Liver (tissue), 3 donors: ENCODE measurements around the gene ATP13A2.

Source experiments
- SP1 ChIP-seq: IDR thresholded peaks from 2 replicates; pipeline ENCODE4 v1.6.1; 2018; ENCODE audit warnings: antibody characterized with exemption, mild to moderate bottlenecking
- TF ChIP-seq, protein P1 (sequence below): fragments of 150-350 bp; IDR thresholded peaks from 2 replicates; pipeline ENCODE4 v1.5.1; 2017; ENCODE audit warnings: improper control_type of control experiment, low read depth, low read length; ENCODE audit not compliant: missing input control
- donor health status: healthy.
- donor health status: healthy.

DNA sequence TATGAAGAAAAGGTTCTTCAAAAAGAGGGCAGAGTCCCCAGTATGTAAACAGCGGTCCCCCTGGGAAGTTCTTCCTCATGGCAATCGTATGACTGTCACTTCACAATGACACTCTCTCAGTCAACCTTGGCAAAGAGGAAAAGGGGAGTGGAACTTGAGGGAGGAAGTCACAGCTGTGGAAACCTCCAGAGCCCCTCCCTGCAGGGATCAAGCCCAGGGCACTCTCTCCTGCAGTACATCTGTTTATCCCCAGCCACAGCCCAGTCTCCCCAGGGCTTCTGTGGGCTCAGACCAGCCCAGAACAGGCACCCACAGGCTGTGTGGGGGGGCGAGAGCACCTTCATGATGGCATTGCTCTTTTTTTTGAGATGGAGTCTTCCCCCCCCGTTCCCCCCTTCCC, 2.0 kb downstream of the ATP13A2 start:
- TF ChIP-seq, protein P1, sequence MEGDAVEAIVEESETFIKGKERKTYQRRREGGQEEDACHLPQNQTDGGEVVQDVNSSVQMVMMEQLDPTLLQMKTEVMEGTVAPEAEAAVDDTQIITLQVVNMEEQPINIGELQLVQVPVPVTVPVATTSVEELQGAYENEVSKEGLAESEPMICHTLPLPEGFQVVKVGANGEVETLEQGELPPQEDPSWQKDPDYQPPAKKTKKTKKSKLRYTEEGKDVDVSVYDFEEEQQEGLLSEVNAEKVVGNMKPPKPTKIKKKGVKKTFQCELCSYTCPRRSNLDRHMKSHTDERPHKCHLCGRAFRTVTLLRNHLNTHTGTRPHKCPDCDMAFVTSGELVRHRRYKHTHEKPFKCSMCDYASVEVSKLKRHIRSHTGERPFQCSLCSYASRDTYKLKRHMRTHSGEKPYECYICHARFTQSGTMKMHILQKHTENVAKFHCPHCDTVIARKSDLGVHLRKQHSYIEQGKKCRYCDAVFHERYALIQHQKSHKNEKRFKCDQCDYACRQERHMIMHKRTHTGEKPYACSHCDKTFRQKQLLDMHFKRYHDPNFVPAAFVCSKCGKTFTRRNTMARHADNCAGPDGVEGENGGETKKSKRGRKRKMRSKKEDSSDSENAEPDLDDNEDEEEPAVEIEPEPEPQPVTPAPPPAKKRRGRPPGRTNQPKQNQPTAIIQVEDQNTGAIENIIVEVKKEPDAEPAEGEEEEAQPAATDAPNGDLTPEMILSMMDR, result no peak
- no peak for TF ChIP-seq SP1
